Measurements from ENCODE around the gene ORMDL2.
"Not testable (repeated sequence)": the region's sequence is repeated elsewhere in the genome, so short reads cannot be mapped to it uniquely, and the experiment has no call there.

The ORMDL2 gene

GRCh38 chr12:55828357-55828756 lies 10.5 kb downstream of the ORMDL2 start:
- DNase-seq (ENCODE audit: low read depth): no peak

DNA sequence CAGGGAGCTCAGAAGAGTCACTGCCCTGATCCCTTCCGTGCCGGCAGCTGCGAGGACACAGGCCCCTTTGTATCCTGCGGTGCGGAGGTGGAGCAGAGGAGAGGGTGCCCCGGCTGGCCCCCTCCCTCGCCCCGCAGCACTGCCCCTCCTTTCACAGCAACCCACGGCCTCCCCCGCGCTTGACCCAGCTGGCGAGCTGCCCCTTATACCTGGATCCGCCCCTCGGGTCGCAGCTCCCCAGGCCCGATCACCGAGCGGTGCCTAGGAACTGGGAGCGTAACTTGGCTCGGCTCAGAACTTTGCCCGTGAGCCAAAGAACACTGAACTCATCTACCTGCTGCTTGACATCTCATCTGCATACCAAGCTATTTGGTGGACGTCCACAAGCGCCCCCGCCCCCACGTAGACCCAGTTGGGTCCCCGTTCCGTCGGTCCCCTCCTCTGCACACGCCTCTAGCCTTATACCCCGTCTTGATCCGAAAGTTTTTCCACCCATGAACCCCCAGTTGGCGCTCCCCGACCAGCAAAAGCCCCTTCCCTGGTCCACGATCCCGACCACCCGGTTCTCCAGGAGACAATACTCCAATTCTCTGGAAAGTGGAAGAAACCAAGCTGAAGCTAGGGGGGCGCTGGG lies 12.2 kb downstream of the ORMDL2 start:
- DNase-seq (ENCODE audit: low read depth): no peak

- DNase-seq (ENCODE audit: low read depth): peak; percentile 60
These were observed 13.0 kb downstream of the ORMDL2 start for GRCh38 chr12:55830601-55831446.

DNA sequence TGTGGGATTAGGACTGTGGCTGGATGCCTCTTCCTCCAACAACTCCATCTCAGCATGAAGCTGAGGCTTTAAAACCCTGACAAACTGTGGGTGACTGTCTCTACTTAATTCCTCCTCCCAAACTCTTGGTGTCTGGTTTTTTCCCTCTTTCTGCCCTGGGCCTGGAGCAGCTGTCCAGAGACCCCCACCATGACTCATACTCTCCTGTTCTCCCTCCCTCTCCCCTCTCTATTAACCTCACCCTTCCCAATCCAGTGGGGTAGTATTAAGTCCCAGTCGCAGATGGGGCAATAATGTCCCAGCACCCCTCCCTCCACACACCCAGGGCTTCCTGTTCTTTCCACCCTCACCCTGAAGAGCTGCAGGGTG lies 13.6 kb downstream of the ORMDL2 start:
- no peak for DNase-seq (ENCODE audit: low read depth)

DNA sequence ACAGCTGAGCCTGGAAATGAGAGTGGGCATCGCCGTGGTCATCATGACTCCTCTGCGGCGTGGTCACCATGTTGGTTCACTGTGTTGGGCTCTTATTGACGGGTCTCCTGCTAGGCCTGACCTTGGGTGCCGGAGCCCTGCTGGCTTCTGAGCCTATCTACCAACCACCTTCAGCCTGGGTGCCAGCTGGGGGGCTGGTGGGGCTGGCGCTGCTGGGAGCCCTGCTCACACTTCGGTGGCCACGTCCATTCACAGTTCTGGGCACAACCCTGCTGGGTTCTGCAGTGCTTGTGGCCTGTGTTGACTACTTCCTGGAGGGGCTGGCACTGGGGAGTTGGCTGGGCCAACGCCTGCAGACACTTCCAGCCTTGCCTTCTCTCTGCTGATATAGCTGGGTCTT lies 15.2 kb downstream of the ORMDL2 start:
- no peak for DNase-seq (ENCODE audit: low read depth)

DNA sequence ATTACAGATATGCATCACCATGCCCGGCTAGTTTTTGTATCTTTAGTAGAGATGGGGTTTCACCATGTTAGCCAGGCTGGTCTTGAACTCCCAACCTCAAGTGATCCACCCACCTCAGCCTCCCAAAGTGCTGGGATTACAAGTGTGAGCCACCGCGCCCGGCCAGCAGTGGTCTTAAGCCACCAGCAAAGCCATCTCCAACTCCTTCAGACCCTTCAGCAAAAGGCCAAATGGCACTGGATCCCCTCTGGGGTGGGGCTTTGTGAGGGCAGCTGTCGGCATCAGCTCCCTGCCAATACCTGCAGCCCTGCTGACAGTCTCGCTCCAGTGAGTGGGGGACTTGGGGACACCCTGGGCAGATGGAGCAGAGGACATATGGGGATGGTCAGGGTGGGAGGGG lies 16.6 kb downstream of the ORMDL2 start:
- DNase-seq (ENCODE audit: low read depth): not testable (repeated sequence)

- no peak for DNase-seq (ENCODE audit: low read depth)
These were observed 20.5 kb downstream of the ORMDL2 start for GRCh38 chr12:55838361-55838760.

DNA sequence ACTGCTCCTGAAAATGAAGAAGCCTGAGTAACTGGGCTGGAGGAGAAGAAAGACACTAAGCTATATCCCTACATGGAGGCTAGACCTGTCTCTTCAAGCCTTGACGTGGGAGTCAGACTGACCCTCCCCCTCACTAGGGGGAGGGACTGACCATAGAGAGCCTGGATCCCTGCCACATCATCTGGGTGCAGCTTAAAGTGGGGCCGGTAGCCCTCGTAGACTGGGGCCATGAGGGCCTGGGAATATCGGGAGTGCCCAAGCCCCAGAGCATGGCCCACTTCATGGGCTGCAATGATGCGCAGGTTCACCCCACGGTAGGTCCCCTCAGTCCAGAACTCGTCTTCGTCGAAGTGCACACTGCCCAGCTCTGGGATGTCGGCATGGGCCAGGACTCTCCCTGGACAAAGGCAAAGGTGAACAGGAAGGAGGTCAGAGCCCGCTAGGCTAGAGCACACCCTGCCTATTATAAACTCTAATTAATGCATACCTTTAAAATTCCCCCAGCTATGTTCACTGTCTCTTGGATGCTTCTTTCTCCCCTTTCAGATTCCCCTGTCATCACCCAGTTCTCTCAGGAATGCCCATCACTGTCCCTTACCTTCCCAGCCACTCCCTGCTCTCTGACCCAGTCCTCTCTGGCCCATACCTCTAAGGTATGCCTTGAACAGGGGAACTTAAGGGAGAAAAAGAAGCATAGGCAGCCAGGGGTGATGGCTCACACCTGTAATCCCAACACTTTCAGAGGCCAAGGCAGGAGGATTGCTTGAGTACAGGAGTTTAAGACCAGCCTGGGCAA lies 21.7 kb downstream of the ORMDL2 start:
- no peak for DNase-seq (ENCODE audit: low read depth)

DNA sequence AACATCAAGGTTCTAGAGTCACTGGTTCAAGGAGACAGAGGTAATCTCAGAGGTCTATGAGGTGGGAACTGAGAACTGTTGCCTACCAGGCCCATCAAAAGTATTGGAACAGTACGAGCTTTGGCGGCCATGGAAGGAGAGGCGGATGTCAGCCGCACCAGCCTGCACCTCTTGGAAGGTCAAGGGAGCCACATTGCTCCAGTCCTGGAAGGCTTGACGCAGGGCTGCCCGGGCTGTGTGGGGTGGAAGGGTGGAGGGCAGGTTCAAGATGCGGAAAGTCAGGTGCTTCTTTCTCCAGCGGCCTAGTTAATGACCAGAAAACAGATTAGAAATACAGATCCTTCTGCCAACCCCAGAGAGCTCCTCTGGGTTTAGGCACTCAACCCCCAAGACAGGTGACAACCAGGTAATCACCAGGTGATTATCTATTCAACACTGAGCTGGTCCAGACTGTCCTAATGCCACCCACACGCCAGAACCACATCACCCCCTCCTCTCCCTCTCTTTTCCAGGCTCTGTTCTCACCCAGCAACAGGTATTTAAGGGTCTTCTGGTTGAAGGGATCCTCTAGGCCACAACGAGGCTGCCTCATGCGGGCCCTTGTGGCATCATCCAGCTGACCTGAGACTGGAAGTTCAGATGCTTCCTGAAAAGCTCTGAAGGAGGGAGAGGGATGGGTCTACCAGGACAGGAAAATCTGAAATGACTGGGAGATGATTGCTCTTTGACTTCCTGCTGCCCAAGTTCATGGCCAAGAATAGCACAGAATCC lies 22.9 kb downstream of the ORMDL2 start:
- DNase-seq (ENCODE audit: low read depth): no peak

- peak; percentile 83 for DNase-seq (ENCODE audit: low read depth)
These were observed 25.0 kb downstream of the ORMDL2 start, which contains the start of gene MMP19 for GRCh38 chr12:55842681-55843429. MMP19 (minus strand) TSS chr12:55842936; CDS start chr12:55842830, 106 bp downstream.

GRCh38 chr12:55843431-55843830 lies 25.6 kb downstream of the ORMDL2 start:
- no peak for DNase-seq (ENCODE audit: low read depth)

GRCh38 chr12:55844961-55845360 lies 27.1 kb downstream of the ORMDL2 start:
- DNase-seq (ENCODE audit: low read depth): no peak

DNA sequence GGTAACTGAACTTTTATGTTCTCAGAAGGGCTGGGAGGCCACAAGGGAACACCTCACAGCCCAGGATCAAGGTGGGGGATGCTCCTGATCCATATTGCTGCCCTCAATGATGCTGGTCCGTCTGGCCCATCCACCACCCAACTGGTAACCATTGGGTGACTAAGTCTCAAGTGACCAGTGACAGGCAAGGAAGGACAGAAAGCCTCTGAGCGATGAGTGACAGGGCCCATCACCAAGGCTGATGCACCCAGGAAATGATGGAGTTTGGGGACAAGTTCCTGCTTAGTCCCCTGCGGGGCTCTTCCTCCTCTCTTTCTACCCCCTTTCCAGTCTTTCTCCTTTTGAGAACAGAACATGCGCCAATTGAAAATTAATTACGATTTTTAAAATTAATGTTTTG lies 27.5 kb downstream of the ORMDL2 start:
- no peak for DNase-seq (ENCODE audit: low read depth)

DNA sequence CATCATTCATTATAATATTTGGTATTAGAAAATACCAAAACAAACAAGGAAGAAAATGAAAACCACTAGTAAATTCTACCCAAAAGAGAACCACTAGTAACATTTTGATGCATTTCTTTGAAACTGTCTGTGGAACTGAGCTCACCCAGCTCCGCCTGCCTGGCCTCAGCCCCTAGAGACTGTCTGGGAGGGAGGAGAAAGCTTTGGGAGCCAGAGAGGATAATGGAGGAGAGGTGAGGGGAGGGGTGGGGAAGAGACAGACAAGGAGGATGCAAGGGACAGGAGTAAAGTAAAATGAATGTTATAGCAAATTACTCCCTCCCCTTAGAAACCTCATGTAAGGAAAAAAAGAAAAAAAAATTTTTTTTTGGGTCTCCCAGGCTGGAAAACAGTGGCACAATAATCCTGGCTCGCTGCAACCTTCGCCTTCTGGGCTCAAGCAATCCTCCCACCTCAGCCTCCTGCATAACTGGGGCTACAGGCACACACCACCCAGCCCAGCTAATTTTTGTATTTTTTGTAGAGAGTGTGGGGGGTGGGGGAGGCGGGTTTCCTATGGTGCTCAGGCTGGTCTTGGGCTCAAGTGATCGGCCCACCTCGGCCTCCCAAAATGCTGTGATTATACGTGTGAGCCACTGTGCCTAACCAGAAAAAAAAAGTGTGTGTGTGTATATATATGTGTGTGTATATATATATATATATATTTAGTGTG lies 28.1 kb downstream of the ORMDL2 start:
- DNase-seq (ENCODE audit: low read depth): no peak

DNA sequence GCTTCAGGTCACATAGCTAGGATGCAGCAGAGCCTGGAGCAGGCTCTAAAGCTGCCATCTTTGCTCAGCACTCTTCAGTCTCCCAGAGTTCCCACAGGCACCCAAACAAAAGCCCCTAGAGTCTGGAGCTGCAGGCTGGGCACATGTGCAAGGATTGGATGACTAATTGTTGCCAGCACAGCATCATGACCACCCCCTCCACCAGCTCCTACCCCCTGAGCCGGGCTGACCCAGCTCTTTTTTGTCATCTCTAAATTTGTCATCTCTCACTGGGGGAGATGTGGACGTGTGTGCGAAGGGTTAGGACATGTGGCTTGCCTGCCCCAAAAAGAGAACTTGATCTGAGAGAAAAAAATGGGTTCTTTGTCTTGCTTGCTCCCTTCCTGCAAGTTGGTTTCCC lies 29.2 kb downstream of the ORMDL2 start:
- peak; percentile 81 for DNase-seq (ENCODE audit: low read depth)

DNA sequence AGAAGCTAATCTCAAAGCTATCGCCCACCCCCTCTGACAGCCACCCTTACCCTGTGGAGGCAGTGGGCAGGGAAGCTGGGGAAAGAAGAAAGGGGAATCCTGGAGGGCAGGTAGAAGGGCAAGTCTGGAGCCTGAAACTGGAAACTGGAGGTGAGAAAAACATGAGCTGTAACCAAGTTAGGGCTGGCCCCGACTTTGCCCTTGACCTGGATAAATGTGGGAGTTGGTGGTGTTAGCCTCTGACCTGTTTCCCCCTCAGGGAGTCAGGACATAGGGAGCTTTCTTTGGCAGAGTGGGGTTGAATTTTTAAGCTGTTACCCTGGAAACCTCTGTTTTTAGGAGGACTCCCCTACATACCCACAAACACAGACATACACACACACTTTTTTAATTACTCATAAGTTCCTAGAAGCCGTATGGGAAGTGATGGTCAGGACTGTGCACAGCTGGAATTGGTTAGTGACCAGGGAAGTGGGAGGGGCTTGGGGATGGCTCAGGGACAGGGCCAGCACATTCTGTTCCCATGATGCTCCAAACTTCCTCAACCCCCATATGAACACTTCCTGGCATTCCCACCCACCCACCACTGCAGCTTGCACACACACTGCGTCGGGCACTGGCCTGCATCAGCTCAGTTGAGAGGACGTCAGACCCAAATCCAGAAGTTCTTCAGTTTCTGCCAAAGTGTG lies 29.9 kb downstream of the ORMDL2 start:
- peak; percentile 98 for DNase-seq (ENCODE audit: low read depth)

DNA sequence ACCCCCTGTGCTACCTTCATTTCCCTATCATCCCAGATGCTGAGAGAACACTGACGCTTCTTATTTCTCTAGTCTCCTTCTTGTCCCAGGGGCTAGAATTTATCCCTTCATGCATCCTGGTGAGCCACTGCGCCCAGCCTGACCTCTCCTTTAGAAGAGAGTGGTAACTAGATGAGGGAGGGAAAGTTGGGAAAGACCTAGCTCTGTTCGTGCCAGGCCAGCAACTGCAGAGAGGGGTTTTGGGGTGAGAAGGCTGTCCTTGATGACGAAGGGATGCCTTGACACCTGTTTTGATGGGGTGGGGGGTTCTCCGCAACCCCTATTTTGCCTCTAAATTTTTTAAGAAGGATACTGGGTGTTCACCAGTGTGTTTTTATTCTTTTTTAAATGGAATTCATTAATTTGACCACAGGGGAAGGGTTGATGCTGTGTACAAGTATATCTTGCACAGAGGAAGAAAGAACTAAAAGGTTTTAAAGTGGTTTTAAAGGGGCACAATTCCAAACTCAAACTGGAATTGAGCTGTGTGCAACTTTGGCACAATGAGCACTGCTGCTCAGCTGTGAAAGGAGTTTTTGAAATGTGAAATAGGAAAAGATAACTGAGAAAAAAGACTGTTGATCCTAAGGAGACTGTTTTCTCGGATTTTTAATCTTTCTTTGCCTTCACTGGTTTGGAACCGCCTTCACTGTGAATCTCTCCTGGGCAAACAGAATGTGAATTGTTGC lies 31.9 kb downstream of the ORMDL2 start:
- DNase-seq (ENCODE audit: low read depth): no peak

- no peak for DNase-seq (ENCODE audit: low read depth)
These were observed 32.6 kb downstream of the ORMDL2 start for GRCh38 chr12:55850401-55850800.

DNA sequence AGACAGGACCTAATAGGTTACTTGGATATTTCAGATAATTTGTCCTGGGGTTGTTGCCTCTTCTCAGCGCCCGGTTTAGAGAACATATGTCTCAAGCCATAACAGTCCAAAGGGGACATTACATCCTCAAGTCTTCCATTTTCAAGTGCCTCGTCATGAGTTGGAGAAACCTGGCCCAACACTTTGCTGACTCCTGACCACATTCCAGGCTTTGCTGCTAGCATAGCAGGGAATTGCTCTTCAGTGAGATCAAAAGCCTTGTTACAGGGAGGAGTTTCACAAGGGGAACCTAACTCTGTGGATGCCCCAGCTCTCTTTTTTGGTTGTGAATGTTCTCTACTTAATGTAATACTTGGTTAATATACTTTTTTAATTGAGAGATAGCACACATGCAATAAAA lies 33.1 kb downstream of the ORMDL2 start:
- no peak for DNase-seq (ENCODE audit: low read depth)
